Ovary (tissue), 3 donors: ENCODE measurements around the gene OR2T8.

Experiments used
- CTCF ChIP-seq, 3 donors: fragments of 450-650 bp in 2 of 3; fragments of 200-600 bp in 1 of 3; IDR thresholded peaks; one replicate each; pipeline versions ENCODE4 v1.5.1 to v1.8.0; 2016 to 2022; ENCODE audit warnings: antibody characterized with exemption in 3 of 3, mild to moderate bottlenecking in 1 of 3
- EP300 ChIP-seq: sonication (generic); formaldehyde crosslinking; IDR thresholded peaks from one replicate; pipeline ENCODE4 v1.6.1; 2017; ENCODE audit warnings: antibody characterized with exemption
- POLR2A ChIP-seq: fragments of 450-650 bp; IDR thresholded peaks from one replicate; pipeline ENCODE4 v1.6.1; 2017; ENCODE audit warnings: antibody characterized with exemption, mild to moderate bottlenecking, moderate library complexity
- donor health status: DM: no; HTN: no; CAD: no.

- TF ChIP-seq CTCF (IDR thresholded peaks at IDR 0.05) (no peak), POLR2A (no peak), EP300 (no peak)
These were observed 5.0 kb upstream of the OR2T8 start for GRCh38 chr1:247914941-247915662.
